NCI-H1694 (cell line): ENCODE measurements around the gene ZNF74.
"Not testable (repeated sequence)": the region's sequence is repeated elsewhere in the genome, so short reads cannot be mapped to it uniquely, and the experiment has no call there.

ENCODE experiments used
- DNase-seq: peaks from one replicate; lab custom pipeline; 2025; lab: John Stamatoyannopoulos, UW

The ZNF74 gene

GRCh38 chr22:20448630-20449029 lies 54.7 kb downstream of the ZNF74 start:
- no peak for DNase-seq

- no peak for DNase-seq
Observed at GRCh38 chr22:20449819-20450550, 56.0 kb downstream of the ZNF74 start.

GRCh38 chr22:20450551-20450906 lies 56.6 kb downstream of the ZNF74 start:
- no peak for DNase-seq

- not testable (repeated sequence) for DNase-seq
Observed at GRCh38 chr22:20451129-20451778, 57.3 kb downstream of the ZNF74 start.

GRCh38 chr22:20451920-20452319 lies 58.0 kb downstream of the ZNF74 start:
- DNase-seq, result no peak

- no peak for DNase-seq
Observed at GRCh38 chr22:20453222-20453621, 59.3 kb downstream of the ZNF74 start.

GRCh38 chr22:20455709-20456063 lies 61.7 kb downstream of the ZNF74 start:
- DNase-seq, result no peak

GRCh38 chr22:20456064-20456721 lies 62.2 kb downstream of the ZNF74 start:
- peak; percentile 80 for DNase-seq

GRCh38 chr22:20456722-20457076 lies 62.7 kb downstream of the ZNF74 start:
- no peak for DNase-seq

- no peak for DNase-seq
Observed at GRCh38 chr22:20457506-20458240, 63.7 kb downstream of the ZNF74 start.
